Measurements from ENCODE around the gene IER5L.
"Not testable (repeated sequence)": the region's sequence is repeated elsewhere in the genome, so short reads cannot be mapped to it uniquely, and the experiment has no call there.

Gene IER5L

GRCh38 chr9:129138144-129138462 is 40.0 kb downstream of the IER5L start:
- DNase-seq = no peak

GRCh38 chr9:129137292-129138143 is 40.5 kb downstream of the IER5L start:
- no peak for DNase-seq

- DNase-seq = peak; percentile 61
These were observed 41.5 kb downstream of the IER5L start for GRCh38 chr9:129136446-129137035.

- no peak for DNase-seq
These were observed 42.6 kb downstream of the IER5L start for GRCh38 chr9:129135476-129135875.

DNA sequence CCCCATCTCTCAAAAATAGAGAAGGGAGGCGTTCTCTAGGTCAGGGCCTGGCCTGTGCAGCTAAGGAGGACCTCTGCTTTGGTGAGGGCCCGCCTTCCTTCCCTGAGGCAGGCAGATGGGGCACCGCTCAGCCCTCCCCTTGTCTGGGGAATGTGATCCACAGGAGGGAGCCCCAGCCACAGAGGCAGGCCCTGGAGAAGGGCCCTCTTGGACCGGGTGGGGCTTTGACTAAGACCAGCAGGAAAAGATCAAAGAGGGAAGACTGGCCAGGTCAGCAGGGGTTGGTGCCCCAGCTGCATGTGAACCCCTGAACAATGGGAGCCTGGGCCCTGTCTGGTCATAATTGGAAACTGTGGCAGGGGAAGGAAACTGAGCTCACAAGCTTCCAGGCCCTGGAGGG is 45.0 kb downstream of the IER5L start:
- no peak for DNase-seq

GRCh38 chr9:129131300-129132145 is 46.5 kb downstream of the IER5L start:
- peak; percentile 24 for DNase-seq

- DNase-seq = no peak
These were observed 47.3 kb downstream of the IER5L start for GRCh38 chr9:129130791-129131190.

DNA sequence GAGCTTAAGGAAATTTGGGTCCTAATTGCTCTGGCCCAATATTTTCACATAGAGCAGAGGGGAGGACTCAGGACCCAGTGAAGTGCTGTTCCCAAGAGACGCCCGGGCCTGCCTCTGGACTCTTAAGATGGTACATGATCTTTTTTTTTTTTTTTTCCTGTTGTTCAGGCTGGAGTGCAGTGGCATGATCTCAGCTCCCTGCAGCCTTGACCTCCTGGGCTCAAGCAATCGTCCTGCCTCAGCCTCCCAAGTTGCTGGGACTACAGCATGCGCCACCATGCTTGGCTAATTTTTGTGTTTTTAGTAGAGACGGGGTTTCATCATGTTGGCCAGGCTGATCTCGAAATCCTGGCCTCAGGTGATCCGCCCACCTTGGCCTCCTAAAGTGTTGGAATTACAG is 47.8 kb downstream of the IER5L start:
- DNase-seq = not testable (repeated sequence)

- no peak for DNase-seq
These were observed 49.4 kb downstream of the IER5L start for GRCh38 chr9:129128689-129129088.

GRCh38 chr9:129126749-129127618 is 51.1 kb downstream of the IER5L start:
- no peak for DNase-seq
